ENCODE results near the gene ACOXL.

- no peak for TF ChIP-seq POLR2A (IDR thresholded peaks at IDR 0.05)
- no peak for TF ChIP-seq CTCF (IDR thresholded peaks at IDR 0.05)
- no peak for TF ChIP-seq EP300 (IDR thresholded peaks at IDR 0.05; ENCODE audit: low read depth)
Measured at GRCh38 chr2:111030945-111031344, 298.6 kb downstream of the ACOXL start.

Data from transverse colon (tissue), 3 donors.